ENCODE results near the gene RUVBL2.

DNA sequence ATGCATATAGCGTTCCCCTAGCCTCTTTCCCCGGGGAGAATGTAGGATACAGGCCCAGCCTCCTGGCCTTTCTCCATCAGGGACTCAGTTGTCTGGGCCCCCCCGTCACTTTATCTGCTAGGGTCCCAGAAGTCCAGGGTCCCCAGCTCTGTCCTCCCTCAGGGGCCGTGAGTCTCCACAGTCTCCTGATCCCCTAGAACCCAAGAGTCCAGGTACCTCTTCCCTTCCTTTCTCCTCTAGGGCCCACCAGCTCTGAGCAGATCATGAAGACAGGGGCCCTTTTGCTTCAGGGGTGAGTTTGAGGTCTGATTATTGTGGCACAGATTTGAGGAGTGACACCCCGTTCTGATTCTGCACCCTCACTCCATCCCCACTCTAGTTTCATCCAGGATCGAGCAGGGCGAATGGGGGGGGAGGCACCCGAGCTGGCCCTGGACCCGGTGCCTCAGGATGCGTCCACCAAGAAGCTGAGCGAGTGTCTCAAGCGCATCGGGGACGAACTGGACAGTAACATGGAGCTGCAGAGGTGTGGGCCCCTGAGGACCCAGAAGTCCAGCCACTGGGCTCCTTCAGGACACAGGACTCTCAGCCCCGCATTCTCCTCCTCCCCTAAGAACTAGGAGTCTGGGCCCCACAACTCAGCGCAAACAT lies 38.3 kb upstream of the RUVBL2 start:
- TF ChIP-seq, protein P1, sequence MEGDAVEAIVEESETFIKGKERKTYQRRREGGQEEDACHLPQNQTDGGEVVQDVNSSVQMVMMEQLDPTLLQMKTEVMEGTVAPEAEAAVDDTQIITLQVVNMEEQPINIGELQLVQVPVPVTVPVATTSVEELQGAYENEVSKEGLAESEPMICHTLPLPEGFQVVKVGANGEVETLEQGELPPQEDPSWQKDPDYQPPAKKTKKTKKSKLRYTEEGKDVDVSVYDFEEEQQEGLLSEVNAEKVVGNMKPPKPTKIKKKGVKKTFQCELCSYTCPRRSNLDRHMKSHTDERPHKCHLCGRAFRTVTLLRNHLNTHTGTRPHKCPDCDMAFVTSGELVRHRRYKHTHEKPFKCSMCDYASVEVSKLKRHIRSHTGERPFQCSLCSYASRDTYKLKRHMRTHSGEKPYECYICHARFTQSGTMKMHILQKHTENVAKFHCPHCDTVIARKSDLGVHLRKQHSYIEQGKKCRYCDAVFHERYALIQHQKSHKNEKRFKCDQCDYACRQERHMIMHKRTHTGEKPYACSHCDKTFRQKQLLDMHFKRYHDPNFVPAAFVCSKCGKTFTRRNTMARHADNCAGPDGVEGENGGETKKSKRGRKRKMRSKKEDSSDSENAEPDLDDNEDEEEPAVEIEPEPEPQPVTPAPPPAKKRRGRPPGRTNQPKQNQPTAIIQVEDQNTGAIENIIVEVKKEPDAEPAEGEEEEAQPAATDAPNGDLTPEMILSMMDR (IDR thresholded peaks at IDR 0.05), result no peak
- TF ChIP-seq POLR2AphosphoS5 (IDR thresholded peaks at IDR 0.05), result no peak
